Measurements from ENCODE around the gene C16orf87.
"Not testable (repeated sequence)": the region's sequence is repeated elsewhere in the genome, so short reads cannot be mapped to it uniquely, and the experiment has no call there.

The C16orf87 gene

DNA sequence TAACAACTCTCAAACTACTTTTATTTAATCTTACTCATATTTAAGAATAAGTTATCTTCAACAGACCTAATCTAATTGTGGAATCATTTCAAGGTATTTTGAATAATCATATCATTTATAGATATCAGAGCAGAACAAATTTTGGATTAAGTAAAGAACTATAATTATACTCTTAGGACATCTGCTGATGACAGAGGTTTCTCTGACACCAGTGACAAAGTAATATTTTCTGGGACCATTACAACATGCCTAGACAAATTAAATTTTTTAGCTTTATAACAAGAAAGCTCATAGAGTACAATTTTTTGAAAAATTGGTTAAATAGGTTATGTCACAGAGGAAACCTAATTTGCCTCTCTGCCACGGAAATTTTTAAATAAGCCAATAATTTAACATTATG lies 30.5 kb downstream of the C16orf87 start:
- no peak for DNase-seq (ENCODE audit: low read depth in 1 of 2, low spot score in 1 of 2)

DNA sequence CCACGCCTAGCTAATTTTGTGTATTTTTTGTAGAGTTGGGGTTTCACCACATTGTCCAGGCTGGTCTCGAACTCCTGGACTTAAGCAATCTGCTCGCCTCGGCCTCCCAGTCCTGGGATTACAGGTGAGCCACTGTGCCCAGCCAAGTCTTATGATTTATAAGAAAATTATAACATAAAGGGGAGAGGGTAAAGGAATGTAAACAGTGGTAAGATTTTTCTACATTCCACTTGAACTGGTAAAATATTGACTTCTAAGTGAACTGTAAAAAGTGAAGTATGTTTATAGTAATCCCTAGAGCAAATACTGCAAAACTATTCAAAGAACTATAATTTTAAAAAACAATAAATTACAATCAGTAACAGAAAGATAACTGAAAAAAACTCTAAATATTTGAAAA lies 33.5 kb downstream of the C16orf87 start:
- no peak for DNase-seq (ENCODE audit: low read depth in 1 of 2, low spot score in 1 of 2)

DNA sequence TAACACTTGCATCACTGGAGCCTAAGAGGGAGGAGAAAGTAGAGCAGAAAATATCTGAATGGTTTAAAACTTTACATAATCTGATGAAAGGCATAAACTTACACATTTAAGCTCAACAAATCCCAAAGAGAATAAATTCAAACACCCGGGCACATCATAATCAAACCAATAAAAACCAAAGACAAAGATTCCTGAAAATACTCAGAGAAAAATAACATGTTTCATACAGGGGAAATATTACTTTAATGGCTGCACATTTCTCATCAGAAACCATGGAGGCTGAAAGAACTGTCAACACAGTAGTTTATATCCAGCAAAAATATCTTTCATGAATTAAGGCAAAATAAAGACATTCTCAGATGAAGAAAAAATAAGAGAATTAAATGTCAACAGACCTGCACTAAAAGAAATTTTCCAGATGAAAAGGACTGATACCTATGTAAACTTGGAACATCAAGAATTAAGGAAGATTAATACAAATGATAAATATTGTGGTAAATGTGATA lies 34.2 kb downstream of the C16orf87 start:
- no peak for DNase-seq (ENCODE audit: low read depth in 1 of 2, low spot score in 1 of 2)

DNA sequence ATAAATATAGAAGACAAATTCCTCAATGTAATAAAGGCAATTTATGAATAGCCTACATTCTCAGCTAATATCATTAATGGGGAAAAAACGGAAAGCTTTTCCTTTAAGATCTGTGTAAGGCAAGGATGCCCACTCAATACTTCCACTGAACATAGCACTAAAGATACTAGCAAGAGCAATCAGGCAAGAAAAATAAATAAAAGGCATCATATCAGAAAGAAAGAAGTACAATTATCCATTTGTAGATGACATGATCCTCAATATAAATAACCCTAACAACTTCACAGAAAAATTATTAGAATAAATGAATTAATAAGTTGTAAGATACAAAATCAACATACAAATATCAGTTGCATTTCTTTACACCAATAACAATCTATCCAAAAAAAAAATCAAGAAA lies 37.1 kb downstream of the C16orf87 start:
- no peak for DNase-seq (ENCODE audit: low read depth in 1 of 2, low spot score in 1 of 2)

DNA sequence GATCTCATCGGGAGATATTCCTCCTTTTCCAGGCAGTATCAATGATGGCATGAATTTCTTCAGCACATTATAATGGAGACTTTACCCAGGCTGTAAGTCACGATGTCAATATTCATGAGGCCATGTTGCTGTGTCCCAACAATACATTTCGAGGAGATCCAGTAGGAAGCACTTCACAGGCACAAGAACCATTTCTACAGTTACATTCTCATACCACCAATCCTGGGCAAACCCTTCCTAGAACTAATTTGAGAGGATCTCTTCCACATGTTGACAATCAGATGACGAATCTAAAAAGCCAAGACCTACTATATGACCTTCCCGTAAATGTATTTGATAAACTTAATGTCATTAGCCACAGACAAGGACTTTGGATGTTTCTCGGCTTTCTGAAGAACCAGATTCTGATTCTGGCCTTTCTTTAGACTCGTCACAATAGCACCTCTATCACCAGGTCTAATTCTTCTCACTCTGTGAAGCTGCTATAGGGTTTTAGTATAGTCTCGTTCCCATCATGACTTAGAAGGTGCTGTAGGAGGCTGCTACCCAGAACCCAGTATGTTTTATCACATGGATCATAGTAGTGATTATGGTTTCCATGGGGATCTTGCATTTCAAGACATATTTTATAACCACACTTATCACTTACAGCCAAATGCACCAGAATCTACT lies 40.2 kb downstream of the C16orf87 start:
- no peak for DNase-seq (ENCODE audit: low read depth in 1 of 2, low spot score in 1 of 2)

DNA sequence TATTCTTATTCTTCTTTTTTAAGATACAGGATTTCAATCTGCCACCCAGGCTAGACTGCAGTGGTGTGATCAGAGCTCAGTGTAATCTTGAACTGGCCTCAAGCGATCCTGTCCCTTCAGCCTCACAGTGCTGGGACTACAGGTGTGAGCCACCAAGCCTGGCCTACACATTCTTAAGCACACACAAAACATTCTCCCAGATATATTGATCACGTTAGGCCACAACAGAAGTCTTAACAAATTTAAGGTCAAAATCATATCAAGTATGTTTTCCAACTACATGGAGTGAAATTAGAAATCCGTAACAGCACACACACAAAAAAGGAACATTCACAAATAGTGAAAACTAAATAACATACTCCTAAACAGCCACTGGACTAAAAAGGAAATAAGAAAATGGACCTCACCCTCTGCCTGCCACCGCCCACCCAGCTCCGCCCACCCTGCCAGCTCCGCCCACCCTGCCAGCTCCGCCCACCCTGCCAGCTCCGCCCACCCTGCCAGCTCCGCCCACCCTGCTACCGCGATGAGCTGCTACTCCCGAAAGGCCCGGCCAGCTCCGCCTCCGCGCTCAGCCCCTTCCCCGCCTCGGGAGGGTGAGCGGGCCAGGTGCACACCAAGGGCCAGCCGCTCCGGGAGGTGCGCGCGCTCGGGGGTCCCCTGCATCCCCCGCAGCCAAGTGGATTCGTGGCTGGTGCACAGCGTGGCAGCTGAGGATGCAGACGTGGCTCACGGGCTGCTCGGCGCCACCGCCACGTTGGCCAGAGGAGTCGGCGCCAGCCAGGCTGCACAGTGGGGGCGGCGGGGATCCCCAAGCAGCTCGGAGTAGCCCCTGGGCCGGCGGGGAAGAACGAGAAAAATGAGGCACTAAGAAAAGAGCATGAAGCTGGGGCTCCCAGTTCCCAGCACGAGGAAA lies 41.2 kb downstream of the C16orf87 start:
- DNase-seq (ENCODE audit: low read depth in 1 of 2, low spot score in 1 of 2) = peak; percentile 59 to 67

DNA sequence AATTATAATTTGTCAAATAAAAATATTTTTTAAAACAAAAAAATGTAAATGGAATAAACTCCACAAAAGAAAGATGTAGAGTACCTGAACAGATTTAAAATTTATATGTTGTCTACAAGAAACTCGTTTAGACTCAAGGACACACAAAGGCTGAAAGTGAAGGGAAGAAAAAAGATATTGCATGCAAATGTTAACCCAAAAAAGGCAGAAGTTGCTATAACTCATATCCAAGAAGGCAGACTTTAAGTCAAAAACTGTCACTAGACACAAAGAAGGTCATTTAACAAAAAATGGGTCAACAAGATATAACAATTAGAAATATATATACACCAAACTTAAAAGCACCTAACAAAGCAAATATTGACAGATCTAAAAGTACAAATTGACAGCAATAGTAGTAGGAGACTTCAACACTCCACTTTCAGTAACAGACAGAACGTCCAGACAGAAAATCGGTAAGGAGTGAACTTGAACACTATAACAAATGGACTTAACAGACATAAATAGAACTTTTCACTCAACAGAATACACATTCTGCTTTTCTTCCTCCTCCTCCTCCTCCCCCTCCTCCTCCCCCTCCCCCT lies 42.0 kb downstream of the C16orf87 start:
- no peak for DNase-seq (ENCODE audit: low read depth in 1 of 2, low spot score in 1 of 2)

DNA sequence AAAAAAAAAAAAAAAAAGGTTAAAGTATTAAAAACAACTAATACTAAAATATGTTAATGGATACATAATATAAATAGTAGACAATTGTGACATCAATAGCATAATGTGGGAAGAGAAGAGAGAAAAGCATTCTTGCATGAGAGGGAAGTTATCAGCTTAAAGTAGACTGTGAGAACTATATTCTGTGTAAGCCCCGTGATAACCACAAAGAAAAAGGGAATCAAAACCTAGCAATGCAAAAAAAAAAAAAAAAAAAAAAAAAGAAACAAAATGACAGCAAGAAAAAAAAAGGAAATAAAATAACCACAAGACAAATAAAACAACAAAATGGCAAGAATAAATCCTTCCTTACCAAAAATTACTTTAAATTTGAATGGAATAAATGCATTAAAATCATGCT lies 43.1 kb downstream of the C16orf87 start:
- DNase-seq (ENCODE audit: low read depth in 1 of 2, low spot score in 1 of 2) = no peak

DNA sequence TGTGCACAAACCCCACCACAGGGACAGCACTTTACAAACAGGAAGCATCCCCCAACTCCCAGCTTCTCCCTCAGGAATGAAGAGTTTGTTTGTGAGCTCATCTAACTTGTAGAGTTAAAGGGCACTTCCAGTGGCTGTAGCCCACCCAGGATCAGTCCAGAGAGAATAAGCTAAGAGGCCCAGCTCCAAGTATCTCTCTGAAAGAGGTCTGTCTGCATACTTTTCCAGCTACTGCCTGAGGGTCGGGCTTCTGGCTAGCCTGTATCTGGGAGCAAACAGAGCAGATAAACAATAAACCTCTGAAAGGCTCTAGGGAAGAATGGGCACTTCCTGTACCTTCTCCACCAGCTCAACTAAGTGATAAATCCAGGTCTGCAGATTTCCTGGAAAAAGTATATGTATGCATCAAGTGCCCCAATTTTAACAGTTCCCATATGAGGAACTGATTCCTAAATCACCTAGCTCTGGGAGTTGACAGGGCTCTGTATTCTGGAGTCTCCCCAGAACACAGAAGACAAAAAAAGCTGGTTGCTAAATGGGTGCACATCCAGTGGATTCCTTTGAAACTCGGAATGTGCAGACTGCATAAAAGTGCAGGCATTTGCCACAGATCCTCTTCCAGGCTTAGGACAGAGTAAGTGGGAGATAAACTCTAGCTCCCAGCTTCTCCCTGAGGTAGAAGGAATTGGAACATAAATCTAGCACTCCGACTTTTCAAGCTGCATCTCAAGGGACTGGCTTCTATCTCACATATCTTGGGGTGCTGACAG lies 45.7 kb downstream of the C16orf87 start:
- DNase-seq (ENCODE audit: low read depth in 1 of 2, low spot score in 1 of 2) = no peak

DNA sequence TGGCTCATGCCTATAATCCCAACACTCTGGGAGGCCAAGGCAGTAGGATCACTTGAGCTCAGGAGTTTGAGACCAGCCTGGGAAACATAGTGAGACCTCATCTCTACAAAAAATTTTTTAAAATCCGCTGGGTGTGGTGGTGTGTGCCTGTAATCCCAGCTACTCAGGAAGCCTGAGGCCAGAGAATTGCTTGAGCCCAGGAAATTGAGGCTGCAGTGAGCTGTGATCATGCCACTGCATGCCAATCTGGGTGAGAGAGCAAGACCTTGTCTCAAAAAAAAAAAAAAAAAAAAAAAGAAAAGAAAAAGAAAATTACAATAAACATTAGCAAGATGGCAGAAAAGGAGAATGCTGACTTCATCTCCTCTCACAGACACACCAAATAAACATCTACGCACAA lies 46.4 kb downstream of the C16orf87 start:
- not testable (repeated sequence) for DNase-seq (ENCODE audit: low read depth in 1 of 2, low spot score in 1 of 2)

DNA sequence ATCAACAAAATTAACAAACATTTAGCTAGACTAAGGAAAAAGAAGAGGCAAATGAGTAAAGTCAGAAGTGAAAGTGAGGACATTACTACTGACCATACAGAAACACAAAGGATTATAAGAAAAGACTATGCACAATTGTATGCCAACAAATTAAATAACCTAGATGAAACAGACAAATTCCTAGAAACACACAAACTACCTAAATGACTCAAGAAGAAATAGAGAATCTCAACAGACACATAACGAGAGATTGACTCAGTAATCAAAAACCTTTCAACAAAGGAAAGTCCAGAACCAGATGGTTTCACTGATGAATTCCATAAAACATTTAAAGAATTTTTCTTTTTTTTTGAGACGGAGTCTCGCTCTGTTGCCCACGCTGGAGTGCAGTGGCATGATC lies 47.2 kb downstream of the C16orf87 start:
- DNase-seq (ENCODE audit: low read depth in 1 of 2, low spot score in 1 of 2) = no peak

DNA sequence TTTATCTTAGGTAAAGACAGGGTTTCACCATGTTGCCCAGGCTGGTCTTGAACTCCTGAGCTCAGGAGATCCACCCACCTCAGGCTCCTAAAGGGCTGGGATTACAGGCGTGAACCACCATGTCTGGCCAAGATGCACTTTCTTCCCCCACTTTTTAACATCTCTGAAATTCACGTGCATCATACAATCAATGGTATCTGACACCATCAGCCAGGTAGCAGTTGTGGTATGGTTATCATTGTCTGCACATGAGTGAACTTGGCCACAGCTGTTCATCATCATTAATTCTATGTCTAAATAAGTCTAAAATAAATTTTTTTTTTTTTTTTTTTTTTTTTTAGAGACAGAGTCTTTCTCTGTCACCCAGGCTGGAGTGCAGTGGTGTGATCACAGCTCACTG lies 48.7 kb downstream of the C16orf87 start:
- DNase-seq (ENCODE audit: low read depth in 1 of 2, low spot score in 1 of 2) = no peak

DNA sequence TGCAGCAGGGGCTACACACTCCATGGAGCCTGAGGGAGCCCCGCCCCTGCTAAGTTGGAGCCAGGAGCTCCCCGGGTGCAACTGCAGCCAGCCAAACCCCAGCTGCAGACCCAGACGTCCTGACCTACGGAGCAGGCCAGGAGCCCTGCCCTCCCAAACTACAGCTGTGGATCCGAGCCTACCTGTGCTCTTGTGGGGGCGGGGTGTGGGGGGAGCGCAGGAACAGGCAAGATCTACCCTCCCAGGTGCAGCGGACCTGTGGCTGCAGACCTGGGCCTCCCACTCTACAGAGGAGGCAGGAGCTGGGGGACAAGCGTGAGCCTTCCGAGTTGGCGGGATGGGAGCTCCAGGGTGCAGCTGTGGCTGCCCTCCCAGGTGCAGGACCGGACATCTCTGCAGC lies 53.2 kb downstream of the C16orf87 start:
- DNase-seq (ENCODE audit: low read depth in 1 of 2, low spot score in 1 of 2) = no peak

DNA sequence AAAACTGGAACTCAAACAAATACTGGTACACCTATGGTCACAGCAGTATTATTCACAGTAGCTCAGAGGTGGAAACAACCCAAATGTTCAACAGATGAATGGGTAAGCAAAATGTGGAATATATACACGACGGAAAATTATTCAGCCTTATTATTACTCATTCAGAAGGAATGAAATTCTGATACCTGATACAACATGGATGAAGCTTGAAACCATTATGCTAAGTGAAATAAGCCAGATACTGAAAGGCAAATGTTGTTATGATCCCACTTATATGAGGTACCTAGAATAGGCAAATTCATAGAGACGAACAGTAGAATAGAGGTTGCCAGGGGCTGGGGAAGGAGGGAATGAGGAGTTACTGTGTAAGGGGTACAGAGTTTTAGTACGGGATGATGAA lies 55.8 kb downstream of the C16orf87 start:
- no peak for DNase-seq (ENCODE audit: low read depth in 1 of 2, low spot score in 1 of 2)

DNA sequence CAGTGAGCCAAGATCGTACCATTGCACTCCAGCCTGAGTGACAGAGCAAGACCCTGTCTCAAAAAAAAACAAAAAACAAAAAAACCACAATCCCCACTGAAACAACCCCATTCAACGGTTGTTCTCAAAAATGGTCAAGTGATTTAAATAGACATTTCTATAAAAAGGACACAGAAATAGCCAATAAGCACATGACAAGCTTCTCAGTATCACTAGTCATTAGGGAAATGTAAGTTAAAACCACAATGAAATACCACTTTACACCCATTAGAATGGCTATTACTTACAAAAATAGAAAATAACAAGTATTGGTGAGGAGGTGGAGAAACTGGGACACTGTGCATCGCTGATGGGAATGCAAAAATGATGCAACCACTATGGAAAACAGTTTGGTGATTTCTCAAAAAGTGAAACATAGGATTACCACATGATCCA lies 56.2 kb downstream of the C16orf87 start:
- no peak for DNase-seq (ENCODE audit: low read depth in 1 of 2, low spot score in 1 of 2)

DNA sequence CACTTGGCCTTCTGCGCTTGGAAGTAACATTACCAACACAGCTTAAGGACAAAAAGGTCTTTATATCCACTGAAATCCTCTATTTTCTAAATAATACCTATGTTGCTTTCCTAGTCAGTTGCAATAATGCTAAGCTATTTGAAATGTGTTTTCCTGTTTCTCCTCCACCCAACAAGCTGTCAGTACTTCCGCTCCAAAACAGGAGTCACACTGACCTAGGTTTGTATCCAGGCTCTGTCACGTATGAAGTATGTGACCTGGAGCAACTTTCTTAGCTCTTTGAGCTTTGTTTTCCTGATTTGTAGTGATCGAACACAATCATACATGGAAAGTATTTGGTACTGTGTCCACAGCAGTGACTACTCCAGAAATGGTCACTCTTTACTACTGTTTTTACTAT lies 58.5 kb downstream of the C16orf87 start:
- no peak for DNase-seq (ENCODE audit: low read depth in 1 of 2, low spot score in 1 of 2)

DNA sequence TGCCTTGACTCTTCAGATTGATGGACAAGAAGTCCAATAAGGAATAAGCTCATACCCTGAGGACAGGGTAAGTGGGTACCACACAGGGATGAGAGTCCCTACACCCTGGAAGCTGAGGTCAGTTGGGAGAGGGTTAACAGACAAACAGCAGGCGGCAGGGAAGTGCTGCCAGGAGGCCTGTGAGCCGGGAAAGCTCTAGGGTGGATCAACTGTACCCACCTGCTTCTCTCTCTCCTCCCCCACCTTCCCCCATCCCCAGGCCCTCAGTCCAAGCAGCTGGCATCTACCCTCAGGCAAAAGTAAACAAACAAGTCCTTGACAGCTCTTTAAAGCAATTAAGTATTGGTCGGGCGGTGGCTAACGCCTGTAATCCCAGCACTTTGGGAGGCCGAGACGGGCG lies 62.2 kb downstream of the C16orf87 start:
- no peak for DNase-seq (ENCODE audit: low read depth in 1 of 2, low spot score in 1 of 2)

DNA sequence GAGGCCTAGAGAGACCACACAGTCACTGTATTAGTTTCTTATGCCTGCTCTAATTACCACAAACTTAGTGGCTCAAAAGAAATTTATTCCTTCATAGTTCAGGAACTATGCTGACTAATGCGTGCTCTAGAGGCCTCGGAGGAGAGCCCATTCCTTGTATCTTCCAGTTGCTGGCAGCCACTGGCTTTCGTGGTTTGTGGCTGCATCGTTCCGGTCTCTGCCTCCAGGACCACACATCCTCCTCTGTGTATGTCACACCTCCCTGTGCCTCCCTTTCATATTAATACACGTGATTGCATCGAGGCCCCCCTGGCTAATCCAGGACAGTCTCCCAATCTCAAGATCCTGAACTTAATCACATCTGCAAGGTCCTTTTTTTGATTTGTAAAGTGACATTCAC lies 65.9 kb downstream of the C16orf87 start:
- DNase-seq (ENCODE audit: low read depth in 1 of 2, low spot score in 1 of 2) = no peak

DNA sequence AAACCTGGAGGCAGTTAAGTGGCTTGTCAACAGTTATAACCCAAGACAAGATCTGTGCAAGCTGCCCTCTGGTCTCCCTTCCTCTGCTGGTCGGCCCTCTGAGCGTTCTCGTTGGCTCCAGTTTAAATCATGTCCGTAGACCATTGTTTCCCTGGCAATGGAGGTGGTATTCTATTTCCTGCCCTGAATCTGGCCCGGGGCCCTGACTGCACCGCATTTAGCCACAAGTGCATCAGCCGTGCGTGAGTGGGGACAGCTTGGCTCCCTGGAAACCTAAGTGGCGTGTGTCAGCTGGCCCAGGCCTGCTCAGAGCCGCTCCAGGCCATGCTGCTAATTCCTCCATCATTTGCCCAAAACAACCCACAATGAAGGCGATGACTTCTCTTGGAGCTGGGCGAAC lies 67.8 kb downstream of the C16orf87 start:
- no peak for DNase-seq (ENCODE audit: low read depth in 1 of 2, low spot score in 1 of 2)

DNA sequence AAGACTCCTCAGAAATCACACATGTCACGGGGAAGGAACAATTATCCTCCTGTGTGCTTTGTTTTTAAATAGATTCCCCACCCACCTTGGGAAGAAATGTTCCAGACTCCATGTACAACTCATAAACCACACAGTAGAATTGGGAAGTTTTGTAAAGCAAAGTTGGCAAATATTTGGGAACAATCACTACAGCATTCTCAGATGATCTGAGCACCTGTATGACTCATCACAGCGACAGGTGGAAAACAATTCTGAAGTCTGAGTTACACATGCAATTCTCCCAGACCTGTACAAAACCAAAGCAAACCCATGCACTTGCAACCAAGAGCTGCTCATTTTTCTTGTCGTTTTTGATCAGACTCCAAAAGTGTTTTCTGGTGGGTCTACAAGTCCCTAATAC lies 68.4 kb downstream of the C16orf87 start:
- no peak for DNase-seq (ENCODE audit: low read depth in 1 of 2, low spot score in 1 of 2)

DNA sequence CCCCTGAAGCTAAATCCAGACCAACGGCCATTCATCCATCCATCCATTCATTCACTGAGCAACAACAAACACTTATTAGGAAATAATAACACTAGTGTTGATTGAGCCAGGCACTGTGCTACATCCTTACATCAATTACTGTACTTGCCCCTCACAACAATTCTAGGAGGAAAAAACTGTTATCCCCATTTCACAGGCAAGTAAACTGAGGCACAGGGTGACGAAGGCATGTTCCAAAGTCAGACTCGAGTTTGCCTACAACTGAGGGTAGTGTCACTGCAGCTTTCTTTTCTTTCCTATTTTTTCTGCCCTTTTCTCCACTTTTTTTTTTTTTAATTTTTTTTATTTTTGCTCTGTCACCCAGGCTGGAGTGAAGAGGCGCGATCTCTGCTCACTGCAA lies 71.7 kb downstream of the C16orf87 start:
- no peak for DNase-seq (ENCODE audit: low read depth in 1 of 2, low spot score in 1 of 2)

All from activated T-helper 1 cell treated with anti-CD3 and anti-CD28 coated beads, Interleukin-2, amount 50 U/mL, for 16 hours (primary cell).